ENCODE measurements around the gene IZUMO4.
"Not testable (repeated sequence)": the region's sequence is repeated elsewhere in the genome, so short reads cannot be mapped to it uniquely, and the experiment has no call there.

Gene IZUMO4

DNA sequence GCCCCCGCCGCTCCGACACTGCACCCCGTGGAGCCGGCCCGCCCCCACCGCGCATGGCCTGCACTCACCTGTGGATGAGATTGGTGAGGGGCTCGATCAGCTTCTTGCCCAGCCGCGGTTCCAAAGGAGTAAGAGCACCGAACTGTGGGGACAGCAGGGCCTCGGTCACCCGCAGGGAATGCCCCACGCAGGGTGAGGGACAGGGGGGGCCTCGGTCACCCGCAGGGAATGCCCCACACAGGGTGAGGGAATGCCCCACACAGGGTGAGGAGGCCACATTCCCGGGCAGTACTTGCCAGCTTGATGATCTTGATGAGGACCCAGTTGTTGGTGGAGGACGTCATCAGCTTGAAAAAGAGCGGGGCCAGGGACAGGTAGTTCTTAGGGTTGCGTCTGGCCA, 32.3 kb downstream of the IZUMO4 start:
- DNase-seq = no peak

DNA sequence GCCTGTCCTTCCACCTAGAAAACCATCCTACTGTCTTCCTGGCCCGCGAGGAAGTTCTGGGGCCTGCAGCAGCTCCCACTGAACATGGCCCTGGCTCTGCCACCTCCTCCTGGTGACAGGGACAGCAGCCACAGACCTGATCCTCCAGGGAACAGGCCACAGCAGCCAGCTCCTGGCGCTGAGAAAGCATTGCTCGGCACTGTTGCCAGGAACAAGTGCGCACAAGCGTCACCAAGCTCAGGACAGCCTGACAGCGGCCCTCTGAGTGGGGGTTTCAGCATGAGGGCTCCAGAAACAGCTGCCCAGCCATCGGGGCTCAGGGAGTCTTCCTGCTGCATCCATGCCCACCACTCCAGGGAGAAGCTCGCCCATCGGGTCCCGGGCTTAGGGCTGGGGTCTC, 32.8 kb downstream of the IZUMO4 start:
- no peak for DNase-seq

DNA sequence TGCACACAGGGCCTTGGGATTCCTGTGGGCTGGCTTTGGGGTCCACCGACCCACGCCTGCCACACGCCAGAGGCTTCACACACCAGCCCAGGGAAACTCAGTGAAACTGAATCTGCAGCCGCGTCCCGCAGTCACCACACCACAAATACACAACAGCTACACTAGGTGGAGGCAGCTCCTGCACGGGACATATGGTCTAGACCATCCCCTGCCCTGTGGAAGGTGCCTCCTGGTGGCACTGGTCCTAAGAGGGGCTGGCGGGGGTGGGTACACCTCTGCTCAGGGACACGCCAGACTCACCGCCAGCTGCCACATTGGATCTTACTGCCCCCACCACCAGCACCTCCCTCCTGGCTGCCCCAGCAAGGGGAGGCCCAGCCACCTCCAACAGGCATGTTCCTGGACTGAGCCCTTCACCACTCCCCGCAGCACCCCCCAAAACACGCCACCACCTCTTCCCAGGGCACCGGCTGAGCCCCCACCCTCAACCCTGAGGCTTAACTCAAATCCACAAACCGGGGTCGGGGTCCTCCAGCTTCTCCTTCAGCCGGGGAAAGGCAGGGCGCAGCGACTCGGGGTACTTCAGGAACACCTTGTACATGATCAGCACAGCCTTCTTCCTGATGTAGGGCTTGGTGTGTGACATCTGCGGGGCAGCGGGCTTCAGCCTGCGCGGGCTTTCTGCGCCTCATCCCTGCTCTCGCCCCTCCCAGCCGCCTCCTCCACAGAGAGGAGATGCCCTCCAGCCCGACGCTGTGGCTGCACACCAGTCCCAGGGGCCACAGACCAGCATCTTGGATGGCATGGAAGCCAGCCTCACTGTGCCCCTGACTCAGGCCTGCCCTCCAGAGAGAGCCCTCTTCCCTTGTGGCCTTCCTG, 33.4 kb downstream of the IZUMO4 start:
- no peak for DNase-seq

DNA sequence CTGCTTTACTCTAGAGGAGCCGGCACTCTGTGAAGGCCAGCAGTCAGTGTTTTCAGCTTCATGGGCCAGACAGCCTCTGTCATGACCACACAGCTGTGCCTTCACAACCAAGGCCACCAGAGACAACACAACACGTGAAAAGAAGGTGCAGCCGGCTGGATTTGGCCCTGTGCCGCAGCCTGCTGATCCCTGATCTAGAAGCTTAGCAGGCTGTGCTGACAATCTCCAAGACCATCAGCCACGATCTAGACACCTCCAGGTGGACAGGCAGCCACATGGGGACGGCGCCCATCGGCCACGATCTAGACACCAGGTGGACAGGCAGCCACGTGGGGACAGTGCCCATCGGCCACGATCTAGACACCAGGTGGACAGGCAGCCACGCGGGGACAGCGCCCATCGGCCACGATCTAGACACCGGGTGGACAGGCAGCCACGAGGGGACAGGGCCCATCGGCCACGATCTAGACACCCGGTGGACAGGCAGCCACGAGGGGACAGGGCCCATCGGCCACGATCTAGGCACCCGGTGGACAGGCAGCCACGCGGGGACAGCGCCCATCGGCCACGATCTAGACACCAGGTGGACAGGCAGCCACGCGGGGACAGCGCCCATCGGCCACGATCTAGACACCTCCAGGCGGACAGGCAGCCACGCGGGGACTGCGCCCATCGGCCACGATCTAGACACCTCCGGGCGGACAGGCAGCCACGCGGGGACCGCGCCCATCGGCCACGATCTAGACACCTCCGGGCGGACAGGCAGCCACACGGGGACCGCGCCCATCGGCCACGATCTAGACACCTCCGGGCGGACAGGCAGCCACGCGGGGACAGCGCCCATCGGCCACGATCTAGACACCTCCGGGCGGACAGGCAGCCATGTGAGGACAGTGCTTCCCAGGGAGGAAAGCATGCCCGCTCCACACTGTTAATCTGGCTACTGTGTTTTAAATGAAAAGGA, 34.6 kb downstream of the IZUMO4 start:
- not testable (repeated sequence) for DNase-seq

DNA sequence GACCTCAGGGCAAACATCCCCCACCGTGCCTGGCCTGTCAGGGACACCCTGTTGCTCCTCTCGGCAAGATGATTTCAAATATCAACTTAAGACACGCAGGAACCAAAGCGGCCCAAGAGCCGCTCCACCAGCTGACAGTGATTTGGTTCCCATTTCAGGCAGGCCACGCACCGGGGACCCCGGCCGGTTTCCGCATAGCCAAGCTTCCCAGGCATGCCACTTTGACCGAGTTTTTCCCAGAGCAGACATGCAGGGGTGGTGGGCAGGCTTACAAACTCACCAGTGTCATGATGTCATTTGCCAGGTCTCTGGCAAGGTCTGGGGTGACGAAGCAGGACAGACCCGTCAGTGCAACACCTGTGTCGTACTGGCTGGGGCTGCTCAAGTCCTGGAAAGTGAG, 35.5 kb downstream of the IZUMO4 start:
- DNase-seq = no peak

DNA sequence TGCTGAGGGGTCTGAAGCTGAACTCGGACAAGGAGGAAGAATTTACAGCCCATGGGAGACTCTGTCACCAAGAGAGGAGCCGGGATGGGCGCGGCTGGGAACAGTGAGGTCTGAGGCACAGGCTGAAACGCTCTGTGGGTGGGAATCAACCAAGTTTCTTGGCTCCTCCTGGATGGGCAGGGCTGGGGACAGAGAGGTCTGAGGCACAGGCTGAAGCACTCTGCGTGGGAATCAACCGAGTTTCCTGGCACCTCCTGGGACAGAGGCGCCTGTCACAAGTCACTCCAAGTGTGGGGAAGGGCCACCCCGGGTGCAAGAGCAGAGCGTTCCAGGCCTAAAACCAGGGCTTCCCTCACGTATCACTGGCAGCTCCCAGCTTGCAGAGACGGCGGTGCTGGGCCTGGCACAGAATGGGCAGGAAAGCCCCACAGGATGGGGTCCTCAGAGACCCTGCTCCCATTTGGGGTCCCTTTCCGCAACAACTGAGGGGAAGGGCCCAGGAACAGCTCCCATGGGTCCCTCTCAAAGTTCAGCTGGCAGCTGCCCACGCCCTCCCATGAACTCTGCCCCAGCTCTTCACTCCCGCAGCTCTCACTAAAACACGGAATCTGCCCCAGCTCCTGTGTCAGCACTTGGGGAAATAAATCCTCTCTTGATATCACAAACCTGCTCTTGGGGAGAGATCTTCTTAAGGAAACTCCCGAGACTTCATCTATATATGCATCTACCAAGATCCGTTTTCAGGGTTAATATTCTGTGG, 36.2 kb downstream of the IZUMO4 start:
- DNase-seq = no peak

DNA sequence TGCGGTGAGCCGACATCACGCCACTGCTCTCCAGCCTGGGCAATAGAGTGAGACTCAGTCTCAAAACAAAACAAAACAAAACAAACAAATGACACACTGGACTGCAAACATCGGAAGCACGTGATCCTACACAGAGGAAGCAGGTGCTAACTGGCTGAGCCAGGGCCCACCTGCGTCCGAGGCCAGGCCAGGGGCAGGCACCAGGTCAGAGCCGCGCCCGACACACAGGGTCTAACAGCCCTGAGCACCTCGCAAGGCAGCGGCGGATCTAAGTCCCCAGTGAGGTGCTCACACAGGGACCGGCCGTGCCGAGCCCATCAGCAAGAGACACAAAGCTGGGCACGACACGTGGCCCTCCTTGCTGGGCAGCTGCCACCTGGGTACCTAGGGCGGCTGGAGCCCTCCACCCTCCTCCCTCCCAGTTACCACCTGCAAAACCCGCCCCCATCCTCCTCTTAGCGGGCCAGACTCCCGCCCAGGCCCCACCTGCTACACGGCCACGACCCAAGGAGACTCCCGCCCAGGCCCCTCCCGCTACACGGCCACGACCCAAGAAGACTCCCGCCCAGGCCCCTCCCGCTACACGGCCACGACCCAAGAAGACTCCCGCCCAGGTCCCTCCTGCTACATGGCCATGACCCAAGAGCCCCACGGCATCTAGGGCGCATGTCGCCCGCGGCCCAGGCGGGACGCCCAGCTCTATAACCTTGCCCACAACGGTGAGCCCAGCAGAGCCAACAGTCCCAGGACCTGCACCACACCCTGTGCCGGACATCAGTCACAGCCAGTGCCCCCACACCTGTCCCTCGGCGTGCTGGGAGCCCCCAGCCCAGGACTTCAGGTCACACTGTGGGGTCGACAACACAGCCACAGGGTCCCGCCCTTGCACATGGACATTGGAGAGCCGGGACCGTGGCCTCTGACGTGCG, 39.0 kb downstream of the IZUMO4 start:
- no peak for DNase-seq

DNA sequence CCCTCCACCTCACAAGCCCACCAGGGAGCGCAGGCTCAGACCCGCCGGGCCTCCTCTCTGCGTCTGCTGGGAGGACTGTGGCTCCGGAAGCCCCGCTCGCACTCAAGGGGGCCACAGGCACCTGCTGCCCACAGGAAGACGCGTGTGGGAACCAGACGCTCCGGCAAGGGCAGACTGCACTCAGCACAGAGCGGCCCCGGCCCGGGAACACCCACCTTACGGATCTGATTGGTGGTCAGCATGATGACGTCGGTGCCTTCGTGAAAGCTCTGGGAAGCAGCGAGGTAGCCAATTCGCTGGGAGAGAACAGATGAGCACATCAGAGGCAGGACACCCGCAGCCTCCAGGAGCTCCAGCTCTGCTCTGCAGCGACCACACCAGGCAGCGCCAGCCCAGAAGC, 40.1 kb downstream of the IZUMO4 start:
- no peak for DNase-seq

DNA sequence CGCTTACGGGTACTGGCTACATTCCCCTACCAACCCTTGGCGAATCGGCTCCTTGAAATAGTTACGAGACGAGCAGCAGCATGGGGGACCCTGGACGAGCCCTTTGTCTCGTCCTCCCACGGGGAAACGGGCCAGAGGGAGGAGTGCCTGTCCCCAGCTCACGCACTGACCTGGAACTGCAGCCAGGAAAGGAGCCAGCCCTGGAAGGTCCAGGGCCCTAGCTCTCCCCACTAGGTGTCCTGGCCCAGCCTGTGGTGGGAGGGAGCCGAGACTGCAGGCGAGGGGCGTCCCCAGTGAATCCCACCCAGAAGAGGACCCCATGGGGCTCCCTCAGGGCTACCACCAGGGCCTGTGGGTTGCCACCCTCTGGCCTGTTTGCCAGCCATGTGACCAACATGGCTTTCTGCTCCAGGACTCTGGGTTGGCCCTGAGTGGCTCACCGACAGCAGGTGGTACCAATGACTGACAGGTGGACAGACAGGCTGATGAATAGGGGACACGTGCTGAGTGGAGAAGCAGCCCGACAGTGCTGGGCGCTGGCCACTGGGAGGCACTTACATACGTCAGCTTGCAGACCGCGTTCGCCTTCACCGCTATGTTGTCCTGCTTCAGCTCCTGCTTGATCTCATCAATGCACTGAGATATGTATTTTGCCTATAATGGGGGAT, 41.5 kb downstream of the IZUMO4 start:
- no peak for DNase-seq

DNA sequence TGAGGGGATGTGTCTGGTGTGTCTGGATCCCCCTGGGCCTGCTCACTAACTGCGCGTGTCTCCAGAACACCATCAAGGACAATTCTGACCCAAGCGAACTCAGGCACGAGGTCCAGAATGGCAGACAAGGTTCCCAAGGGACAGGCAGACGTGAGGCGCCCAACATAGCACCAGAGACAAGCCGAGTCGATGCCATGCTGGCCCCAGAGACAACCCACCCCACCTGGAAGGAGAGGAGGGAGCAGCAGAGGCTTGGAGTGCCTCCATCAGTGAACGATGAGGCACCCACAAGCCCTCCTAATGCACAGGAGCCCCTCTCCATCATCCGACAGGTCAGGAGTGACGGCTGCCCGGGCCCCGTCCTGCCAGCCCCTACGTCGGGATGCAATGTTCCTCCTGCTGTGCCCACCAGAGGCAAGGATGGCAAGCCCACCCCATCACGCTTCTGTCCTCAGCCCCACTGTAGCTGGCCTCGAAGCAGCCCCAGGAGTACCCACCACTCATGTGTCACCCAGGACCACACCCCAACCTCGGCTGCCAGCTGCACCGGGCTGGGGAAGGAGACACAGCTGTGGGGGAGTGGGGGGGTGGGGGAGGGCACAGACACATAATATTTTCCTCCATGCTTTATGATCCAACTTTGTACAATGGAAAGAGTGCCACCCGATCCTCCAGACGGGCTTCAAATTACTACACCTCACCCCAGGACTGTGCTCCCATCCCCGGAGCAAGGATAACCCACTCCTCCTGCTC, 42.8 kb downstream of the IZUMO4 start:
- DNase-seq = no peak

DNA sequence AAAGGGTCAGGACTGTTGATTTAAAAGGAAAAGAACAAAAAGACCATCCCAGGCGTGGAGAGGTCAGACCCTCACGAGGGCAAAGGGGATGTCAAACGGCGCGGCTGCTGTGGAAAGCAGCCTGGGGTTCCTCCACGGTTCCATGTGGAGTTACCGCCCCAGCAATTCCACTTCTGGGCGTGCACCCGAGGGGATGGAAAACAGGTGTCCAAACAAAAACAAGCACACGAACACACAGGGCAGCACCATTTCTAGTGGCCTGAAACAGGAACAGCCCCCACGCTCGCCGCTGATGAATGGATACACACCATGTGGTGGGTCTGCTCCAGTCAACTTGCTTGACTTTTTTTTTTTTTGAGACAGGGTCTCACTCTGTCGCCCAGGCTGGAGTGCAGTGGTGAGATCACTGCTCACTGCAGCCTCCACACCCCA, 43.4 kb downstream of the IZUMO4 start:
- DNase-seq = no peak

DNA sequence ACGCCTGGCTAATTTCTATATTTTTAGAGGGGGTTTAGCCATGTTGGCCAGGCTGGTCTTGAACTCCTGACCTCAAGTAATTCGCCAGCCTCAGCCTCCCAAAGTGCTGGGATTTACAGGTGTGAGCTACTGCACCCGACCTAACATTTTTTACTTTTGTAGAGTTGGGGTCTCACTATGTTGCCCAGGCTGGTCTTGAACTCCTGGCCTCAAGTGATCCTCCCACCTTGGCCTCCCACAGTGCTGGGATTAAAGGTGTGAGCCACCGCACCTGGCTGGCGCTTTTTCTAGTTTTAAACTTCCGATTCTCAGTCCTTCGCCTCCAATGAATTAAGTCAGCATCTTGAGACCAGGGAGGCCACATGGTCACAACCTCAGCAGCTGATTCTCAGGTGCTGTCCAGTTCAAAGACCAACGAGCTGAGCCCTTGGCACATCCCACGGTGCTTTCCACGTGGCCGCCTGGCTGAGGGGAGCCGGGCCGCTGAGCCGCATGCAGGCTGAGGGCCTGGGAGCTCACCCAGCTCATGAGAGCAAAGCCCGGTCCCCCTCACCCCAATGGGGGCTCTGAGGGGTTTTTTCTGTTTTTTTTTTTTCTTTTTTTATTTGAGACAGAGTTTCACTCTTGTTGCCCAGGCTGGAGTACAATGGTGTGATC, 45.6 kb downstream of the IZUMO4 start:
- DNase-seq = no peak

DNA sequence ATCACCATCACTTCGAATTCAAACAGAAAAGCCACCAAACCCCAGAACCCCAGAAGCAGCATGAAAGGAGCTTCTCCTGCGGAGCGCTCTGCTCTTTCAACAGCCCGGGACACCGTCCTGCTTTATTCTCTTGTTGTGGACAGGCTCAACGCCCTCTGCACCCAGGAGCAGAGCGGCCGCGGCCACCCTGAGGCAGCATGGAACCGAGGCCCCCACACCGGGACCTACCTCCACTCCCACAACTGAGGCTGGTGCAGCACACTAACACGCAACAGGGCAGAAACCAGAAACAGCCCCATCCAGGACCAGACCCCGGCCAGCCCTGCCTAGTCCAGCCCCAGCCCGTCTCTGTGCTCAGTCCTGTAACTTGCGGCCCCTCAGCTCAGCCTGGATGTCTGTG, 47.5 kb downstream of the IZUMO4 start:
- DNase-seq = no peak

DNA sequence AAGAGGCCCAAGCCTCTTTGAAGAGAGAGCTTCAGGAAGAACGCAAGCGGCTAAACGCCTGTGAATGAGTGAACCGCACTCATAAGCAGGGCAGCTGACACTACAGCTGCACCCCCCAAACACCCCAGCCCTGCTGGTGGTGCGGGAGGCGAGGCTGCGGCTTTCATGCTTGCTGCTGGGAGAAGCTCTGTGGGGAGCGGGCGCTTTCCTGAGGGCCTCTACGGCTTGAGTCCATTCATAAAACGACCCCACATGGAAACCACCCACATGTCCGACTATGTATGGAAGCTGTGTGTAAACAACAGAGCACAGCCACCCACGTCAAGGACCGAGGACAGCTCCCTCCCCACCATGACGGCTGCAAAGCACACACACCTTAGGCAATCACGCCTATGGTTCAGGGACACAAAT, 49.1 kb downstream of the IZUMO4 start:
- DNase-seq = no peak

DNA sequence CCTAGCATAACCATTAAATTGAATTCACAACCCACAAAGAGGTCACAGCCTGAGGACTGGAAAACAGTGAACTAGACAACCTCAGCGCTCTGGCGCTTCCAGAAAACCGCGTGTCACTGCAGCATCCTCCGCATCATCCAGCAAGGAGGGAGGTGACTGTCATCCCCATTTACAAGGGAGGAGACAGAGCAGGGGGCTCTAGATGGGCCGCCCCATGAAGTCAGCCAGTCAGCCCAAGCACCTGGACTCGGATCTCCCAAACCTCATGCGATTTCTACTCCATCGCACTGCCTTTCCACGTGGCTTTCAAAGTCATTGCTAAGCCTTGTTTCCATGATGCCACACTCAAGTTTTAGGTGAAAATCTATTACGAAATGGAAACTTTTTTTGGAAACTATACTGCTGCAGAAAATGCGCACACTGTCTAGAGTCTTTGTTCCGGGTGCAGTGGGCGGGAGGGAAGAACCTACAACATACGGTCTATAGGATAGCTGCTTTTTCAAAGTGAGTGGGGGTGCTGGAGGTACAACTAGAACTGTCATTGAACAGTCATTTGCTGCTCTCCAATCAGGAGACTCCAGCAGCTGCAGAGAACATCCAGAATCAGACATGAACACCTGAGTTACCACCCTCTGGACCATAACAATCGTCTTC, 51.9 kb downstream of the IZUMO4 start:
- DNase-seq = no peak

Measured in kidney glomerular epithelial cell (primary cell).